ENCODE results near the gene DTX3.
A peak's percentile ranks its signal among the peaks of the same experiment; 100 is the strongest.
"Not testable (repeated sequence)": the region's sequence is repeated elsewhere in the genome, so short reads cannot be mapped to it uniquely, and the experiment has no call there.

DTX3 gene

DNA sequence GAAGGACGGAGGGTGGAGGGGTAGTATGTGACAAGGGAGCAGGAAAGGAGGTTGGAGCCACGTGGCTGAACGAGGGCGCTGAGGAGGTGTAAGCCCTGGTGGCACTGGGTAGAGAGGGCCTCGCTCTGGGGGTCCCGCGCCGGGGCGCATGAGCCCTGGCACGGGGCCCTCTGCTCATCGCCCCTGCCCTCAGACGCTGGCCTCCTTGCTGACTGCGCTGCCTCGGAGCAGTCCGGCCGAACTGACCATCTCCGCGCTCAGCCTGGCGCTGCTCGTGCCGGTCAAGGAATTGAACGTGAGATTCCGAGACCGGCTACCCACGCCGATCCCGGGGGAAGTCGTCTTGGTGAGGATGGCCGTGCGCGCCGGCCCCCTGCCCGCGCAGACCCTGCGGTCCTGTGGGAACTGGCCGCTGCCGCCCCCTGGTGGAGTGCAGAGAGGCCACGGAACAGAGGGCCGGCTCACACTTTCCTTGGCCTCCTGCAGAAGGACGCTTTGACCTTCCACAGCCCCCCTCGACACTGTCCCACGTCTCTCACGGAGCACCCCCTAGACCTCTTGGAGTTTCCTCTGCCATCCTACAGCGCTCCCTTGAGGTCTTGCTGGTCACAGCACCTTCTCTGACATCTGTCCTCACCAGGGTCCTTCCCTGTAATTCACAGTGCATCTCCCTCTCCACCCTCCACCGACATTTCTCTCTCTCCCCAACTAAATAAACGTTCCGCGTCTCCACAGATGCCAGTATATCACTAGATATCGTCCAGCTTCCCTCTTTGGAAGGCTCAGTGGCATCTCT lies 17.1 kb downstream of the DTX3 start:
- peak; percentile 84 for DNase-seq

DNA sequence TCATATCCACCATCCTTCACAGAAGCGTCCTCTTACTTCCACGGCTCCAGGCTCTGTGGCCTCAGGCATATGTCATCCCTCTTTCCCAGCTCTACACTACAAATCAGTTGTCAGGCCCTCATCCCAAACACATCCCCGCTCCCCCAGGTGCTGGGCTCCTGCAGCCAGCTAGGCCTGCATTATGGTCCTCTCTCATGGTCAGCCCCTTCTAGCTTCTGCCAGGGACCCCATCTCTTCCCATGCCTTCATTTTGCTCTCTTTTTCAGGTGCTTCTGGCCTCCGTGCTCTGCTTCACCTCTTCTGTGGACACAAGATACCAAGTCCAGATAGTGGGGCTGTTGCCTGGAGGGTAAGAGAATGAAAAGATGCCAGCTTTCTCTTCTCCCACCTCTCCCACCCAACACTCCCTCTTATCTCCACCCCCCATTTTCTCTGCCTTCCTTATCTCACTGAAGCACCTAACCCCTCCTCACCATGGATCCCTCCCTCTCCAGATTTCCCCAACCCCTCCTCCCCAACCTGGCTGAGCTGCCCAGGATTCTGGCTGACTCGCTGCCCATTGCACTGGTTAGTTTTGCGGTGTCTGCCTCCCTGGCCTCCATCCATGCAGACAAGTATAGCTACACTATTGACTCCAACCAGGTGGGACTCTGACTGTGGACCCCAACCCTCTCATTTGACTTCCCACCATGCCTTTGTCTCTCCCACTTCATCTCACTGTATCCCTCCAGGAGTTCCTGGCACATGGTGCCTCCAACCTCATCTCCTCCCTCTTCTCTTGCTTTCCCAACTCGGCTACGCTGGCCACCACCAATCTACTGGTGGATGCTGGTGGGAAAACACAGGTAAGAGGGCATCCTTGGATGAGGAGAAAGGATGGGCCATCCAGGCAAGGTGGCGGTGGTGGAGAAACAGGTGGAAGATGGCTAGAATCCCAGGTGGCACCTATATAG lies 17.9 kb downstream of the DTX3 start:
- DNase-seq: no peak

DNA sequence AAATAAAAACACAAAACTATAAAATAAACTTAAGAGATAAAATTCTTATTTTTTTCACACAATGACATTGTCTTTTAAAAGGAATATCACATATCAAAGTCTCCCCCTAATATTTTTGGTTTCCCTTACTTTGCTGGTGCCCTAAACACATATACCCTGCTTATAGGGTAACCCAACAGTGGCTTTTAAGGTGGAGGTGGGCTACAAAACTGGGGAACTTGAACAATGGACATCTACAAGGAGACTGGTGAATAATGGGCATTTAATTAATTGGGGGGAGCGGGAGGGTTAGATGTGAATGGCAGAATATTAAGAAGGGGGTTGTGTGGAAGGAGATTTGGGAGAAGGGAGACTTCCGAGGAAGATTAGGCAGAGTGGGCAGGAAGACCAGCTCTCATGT lies 18.8 kb downstream of the DTX3 start:
- no peak for DNase-seq

DNA sequence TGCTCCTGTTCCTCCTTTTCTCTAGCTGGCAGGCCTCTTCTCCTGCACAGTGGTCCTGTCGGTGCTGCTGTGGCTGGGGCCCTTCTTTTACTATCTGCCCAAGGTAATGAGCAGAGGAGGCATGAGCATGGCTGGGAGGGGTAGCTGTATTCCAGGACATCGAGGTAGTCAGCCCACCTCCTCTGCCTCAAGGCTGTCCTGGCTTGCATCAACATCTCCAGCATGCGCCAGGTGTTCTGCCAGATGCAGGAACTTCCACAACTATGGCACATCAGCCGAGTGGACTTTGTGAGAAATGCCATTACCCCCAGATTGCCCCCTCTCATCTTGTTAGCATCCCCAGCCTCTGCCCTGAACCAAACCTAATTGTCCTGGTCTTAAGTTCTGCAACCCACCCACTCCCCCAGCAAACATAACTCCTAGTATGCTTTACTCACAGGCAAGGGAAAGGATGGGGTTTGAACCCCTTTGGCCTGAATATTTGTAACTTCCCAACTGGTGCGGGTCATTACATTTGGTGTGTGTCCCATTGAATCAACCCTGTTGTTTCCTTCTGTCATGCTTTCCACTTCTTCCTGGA lies 19.3 kb downstream of the DTX3 start:
- DNase-seq: no peak

DNA sequence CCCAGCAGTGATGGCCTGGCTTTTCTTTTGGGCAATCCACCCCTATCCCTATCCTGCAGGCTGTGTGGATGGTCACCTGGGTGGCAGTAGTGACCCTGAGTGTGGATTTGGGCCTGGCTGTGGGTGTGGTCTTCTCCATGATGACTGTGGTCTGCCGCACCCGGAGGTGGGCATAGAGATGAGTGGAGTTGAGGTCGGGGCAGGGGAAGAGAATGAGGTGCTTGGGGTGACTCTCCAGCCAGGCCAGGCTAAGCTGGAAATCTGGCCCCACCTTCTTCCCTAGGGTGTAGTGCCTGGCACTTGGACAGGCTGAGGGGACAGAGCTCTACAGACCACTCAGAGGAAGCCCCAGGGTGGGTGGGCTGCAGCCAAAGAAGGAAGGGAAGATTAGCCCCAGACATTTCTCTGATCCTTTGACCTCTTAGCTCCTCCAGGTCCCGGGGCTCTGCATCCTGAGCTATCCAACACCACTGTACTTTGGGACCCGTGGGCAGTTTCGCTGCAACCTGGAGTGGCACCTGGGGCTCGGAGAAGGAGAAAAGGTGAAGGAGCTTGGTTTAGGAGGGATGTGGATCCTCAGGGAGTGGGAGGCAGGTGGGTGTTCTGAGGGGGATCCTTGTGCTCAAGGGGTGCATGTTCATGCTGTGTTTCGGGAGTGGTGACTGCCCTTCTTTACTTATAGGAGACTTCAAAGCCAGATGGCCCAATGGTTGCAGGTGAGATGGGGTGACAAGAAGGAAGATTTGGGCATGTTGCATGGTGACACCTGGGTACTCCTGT lies 20.0 kb downstream of the DTX3 start:
- no peak for DNase-seq

DNA sequence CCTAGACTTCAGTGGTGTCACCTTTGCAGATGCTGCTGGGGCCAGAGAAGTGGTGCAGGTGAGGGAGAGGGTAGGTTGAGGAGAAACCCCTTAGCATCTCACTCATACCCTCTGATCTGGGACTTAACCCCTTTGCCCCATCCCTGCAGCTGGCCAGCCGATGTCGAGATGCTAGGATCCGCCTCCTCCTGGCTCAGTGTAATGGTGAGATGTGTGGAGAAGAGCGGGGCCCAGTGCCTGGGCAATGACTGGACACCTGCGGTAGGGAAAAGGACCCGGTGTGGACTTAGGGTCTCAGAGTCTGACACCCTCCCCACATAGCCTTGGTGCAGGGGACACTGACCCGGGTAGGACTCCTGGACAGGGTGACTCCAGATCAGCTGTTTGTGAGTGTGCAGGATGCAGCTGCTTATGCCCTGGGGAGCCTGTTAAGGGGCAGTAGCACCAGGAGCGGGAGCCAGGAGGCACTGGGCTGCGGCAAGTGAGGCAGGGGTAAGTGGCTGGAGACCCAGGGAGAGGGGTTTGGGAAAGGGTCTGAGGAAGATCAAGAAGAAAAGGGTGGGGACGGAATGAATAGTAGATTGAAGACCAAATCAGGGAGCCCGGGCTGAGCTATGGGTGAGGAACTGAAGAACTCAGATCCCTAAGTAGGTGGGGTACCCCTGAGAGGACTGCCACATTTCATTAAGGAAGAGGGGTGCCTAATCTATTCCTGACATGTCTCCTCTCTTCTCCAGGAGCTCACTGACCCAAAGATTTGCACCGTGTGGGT lies 20.8 kb downstream of the DTX3 start:
- DNase-seq: no peak

DNA sequence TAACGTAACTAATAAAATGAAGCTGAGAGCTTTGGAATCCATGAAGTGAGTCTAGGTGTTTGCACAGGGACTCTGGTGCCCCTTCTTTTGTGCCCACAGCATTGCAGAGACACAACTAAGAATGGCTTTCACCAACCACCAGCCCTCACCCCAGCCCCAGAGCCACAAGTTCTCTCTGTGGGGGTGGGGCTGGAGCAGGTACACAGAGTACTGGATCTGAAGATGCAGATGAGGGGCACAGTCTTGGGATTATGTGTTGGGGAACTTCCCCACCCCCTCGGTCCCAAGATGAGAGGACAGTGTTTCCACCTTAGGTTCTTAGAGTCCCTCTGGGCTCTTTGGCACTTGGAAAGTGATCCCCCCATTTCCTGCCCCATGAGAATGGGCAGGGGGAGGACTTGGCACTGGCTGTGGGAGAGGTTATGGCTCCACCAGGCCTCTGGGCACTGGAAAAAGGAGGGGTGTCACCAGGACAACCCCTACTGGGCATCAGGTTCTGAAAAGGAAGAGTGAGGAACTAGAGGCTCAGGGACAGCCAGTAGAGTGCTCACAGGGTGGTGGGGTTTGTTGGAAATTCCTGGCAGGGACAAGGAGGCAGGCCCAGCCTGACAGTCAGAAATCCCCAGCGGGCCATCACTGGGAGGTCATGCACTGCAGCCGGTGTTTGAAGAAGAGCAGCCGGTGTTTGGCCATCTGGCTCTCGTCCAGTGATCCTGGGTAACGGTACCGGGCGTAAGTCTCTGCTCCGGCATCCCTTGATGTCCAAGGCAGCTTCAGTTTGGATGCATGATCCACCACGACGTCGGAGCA lies 21.7 kb downstream of the DTX3 start:
- DNase-seq: no peak

DNA sequence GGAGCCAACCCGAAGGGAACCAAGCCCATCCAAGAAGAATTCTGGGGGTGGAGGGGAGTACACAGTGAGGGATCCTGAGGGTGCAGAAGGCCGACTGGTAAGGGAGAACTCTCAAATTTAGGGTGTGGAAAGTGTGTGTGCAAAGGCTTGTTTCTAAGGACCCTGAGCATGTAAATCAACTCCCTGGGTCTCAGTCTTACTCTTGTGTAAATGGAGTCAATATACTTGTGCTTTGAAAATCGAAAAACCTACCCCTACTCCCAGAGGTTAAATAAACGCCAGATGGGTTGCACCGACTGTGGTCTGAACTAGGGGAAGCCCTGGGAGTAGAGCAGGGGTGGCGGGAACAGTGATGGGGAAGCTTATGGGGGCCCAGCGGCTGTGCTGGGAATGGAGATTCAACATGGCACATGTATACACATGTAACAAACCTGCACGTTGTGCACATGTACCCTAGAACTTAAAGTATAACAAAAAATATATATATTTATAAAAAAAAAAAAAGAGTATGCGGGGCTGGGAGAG lies 22.4 kb downstream of the DTX3 start:
- DNase-seq: no peak

DNA sequence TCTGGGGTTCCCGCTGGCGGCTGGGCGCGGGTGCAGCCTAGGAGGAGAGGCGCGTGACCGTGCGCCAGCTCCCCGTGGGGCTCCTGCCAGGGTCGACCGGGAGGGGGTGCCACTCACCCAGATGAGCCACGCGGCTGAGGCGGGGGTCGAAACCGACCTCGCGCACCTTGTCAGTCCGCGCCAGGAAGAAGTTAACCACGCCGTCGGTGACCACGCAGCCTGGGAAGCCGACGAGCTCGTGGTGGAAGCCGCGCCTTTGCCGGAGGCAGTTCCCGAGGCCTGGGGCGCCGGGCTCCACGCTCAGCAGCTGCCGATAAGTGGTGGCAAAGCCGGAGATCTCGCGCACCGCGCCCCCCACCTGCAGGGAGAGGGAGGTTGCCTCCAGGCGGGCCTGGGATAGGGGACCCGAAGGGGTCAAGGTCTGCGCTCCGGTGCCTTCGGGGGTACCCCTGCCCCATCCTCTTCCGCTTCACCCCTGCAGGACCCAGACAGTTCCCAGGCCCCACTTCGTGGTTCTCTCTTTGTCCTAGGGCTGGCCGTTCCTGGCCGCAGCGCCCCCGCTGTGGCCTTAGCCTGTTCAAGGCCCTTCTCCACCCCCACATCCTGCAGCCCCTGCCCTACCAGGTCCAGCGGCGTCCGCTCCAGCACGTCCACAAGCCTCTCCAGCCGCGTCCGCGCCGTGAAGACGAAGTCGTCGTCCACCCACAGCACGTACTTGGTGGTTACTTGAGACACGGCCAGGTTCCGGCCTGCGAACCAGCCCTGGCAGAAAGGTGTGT lies 23.1 kb downstream of the DTX3 start:
- DNase-seq: no peak

DNA sequence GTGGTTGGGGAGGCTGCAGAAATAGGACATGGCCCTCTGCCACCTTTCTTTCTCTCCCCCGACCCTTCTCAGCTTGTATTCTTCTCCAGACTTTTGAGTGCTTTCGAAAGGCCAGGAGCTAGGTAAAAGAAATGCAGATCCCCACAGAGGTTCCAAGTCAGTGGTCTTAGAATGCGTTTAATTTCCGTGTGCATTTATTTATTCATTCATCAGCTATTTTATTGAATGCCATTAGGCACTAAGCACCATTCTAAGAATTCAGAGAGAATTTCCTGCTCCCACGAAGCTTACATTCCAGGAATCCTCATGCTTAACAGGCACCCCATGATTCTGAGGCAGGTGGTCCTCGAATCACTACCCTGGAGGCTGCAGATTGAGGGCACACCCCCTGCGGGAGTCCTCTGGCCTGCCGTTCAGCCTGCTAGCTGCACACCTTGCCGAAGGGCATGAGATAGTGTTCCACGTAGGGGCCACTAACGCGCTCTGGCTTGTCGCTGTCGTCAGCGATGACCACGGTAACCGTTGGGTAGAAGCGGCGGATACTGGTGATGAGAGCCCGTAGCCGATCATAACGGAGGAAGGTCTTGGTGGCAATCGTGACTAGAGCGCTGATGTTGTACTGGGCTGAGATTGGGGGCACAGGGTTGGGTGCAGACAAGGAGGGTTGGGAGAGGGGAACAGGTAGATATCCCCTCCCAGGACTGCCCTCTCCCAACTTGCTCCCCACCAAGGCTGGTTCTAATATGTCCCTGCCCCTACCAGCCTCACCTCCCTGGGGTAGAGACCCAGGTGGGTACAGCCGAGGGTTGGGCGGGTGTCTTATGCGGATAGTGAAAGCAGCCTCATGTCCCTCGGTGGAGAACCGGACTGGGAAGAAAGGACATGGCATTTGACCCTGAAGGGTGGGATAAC lies 23.9 kb downstream of the DTX3 start:
- no peak for DNase-seq

DNA sequence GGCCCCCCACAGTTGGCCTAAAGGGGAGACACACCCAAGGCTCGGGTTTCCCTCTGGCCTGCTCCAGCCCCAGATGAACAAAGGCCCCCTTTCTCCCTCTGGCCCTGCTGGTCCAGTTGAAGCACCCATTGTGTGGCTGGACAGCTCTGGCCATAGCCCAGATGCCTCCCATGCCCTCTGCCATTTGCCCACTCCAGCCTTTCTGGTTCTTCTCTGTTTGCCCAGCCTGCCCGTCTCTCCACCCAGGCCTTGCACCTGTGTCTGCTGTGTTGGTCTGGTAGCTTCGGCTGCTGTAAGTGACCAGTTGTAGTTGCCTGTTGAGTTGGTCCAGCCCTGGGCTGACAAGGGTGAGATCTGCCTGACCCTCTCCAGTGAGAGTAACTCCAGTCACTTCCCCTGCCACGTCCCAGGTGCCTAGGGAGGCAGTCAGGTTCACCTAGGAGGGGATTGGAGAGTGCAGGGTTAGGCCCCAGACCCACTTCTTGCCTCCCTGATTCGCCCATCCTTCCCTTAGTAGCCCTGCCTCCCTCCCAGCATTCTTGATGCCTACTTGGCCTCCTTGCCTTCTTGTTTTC lies 25.4 kb downstream of the DTX3 start:
- no peak for DNase-seq

DNA sequence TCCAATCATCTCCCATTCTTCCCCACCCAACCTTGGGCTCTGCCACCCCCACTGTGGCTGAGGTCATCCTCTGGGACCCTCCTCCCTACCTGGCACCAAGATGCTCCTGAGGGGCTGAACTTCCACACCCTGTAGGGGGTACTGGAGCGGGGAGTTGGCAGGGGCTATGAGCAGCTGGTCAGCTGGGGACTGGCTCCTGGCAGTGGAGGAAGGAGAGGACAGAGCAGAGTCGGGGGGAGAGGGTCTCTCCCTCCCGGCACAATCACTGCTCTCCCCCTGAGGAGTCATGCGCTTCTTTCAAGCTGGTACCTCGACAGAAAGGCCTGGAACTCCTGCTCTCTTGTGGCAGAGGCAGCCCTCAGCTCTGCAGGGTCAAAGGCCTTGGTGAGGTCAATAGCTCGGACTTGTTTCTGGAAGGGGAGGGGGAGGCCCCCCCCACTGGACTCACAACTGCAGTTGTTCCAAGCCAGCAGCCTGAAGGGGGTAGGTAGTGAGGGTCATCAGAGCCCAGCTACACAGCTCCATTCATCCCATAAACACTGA lies 26.3 kb downstream of the DTX3 start:
- DNase-seq: no peak

DNA sequence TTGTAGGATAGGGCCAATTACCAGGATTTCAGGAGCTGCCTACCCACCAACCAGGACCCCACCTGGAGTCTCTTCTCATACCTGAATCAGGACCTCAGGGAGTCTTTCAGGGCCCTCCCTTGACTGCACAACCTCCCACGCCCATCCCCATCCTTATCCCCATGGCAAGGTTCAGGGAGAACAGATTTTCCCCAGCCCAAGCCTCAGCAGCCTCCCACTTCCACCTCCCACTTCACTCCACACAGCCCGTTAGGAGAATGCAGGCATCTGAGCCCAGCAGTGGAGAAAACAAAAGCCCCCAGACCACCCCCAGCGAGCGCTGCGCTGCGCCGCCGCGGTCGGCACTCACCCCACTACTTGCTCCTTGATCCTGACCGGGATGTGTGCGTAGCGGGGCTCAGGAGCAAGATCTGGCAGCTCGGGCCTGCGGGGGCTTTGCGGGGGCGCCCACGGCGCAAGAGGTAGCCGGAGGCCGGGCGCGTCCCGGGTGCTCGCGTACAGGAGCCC lies 27.0 kb downstream of the DTX3 start:
- no peak for DNase-seq

DNA sequence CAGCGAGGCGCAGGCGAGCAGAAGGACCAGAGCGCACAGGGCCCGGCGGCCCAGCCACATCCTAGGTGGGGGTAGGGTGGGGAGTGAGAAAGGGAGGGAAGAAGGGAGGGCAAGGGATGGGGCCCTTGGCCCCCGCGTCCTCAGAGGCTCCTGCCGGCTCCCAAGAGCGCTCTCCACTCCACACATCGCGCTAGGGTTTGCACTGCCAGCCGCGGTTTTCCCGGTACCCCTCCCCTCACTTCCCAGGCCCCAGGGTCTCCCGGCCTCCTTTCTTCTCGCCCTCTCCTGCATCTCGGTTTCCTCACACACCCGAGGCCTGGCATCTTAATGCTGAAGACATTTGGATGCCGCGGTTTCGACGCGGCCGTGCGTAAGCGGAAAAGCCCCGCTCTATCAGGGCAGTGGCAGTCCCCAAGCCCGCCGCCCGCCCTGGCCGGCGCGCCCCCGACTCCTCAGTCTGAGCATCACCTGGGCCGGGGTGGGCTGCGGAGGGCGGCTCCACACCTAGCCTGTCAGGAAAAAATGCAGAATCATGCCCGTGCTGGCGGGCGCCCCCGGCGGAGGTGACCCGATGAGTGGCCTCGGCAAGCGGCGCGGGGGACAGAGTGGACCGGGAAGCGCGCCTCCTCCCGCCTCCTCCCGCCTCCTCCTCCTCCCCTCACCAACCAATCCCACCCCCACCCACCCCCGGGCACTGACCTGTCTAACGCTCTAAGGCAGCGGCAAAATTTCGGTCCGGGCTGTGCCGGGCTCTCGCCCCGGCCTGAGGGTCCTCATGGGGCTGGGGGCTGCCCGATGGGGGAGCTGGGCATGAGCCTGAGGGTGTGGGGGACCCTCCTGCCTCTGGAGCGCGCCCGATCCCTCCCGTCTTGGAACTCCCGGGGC lies 27.7 kb downstream of the DTX3 start:
- peak; percentile 69 for DNase-seq

DNA sequence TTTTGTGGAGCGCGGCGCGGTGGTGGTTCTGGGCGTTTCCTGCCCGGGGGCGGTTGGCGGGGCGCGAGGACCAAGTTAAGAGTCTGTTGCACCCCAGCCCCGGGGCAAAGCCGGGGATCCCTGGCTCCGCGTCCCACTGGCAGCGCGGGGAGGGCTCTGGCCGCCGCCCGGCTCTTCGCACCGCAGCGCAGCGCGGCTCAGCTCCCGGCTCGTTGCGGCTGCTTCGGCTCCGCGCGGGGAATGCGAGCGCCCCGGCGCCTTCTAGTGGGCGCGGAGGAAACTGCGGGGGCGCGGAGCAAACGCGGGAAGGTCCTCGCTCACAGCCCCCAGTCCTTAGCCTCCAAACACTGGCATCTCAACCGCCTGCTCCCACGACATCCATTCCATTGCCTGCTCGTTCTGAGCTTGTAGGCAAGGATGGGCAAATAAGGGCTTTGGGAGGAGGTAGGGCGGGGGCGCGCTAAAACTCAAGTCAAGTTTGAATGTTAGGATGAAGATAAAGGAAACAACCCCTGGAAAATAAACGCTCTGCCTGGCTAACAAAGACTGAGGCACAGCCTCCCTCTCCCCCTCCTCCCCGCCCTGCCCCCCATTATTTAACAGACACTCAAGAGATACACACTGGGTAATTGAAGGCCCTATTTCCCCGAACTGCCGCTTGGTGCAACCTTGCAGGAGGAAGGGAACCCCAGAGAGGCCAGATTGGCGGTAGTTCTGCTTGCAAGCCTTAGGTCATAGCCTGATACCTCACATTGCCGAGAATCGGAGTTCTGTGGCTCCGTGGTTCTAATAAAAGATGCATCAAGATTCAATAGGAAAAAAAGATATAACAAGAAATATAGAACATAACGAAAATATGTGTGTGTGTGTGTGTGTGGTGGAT lies 28.6 kb downstream of the DTX3 start, which contains the start of gene B4GALNT1:
B4GALNT1 (minus strand) TSS at position 244 of the 883 bp plus-strand sequence. CDS start 1,069 bp downstream, outside the sequence.
- peak; percentile 86 for DNase-seq

DNA sequence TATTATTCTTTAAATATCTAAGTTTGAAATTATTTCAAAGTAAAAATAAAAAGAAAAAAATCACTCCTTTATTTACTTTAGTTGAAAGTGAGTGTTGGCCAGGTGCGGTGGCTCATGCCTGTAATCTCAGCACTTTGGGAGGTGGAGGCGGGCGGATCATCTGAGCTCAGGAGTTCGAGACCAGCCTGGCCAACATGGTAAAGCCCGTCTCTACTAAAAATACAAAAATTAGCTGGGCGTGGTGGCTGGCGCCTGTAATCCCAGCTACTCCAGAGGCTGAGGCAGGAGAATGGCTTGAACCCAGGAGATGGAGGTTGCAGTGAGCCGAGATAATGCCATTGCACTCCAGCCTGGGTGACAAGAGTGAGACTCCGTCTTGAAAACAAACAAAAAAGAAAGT lies 32.1 kb downstream of the DTX3 start:
- not testable (repeated sequence) for DNase-seq
